ENCODE measurements around the gene RUNX2.

The RUNX2 gene

GRCh38 chr6:45351667-45352066 is 23.5 kb downstream of the RUNX2 start:
- DNase-seq: no peak

GRCh38 chr6:45353654-45354053 is 25.5 kb downstream of the RUNX2 start:
- no peak for DNase-seq

GRCh38 chr6:45364466-45364865 is 36.3 kb downstream of the RUNX2 start:
- DNase-seq: no peak

GRCh38 chr6:45365036-45365435 is 36.9 kb downstream of the RUNX2 start:
- DNase-seq: no peak

- DNase-seq: no peak
Measured at GRCh38 chr6:45366534-45366933, 38.4 kb downstream of the RUNX2 start.

DNA sequence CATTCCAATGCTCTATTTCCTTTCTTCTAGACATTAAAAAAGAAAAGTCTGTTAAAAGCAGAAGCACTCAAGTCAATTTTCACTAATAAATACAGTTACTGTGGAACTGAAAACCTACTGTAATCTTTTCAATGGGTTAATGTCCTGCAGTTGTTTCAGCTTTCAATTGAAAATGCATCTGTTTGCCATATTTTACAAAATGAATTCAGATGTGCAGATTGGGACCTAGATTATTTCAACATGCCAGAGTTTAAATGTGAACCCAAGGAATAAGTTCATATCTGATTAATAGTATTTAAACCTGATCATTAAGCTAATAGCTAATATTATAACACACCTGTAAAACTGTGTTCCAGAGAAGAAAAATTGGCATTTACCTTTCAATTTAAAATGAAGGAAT is 39.9 kb downstream of the RUNX2 start:
- DNase-seq: no peak

DNA sequence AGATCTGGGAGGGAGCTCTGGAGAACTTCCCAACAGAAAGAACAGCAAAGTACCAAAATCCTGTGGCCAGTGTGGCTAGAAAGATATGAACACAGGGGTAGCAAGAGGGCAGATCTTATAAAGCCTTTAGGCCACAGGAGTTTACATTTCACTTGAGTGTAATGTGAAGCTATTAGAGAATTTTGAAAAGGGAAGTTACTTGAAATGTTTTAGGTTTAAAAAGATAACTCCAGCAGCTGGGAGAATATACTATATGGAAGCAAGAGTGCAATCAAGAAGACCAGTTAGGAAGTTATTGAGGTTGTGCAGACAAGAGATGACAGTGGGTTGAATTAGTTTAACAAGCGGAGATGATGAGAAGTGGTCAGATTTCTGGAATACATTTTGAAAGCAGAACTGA is 41.7 kb downstream of the RUNX2 start:
- DNase-seq: no peak

DNA sequence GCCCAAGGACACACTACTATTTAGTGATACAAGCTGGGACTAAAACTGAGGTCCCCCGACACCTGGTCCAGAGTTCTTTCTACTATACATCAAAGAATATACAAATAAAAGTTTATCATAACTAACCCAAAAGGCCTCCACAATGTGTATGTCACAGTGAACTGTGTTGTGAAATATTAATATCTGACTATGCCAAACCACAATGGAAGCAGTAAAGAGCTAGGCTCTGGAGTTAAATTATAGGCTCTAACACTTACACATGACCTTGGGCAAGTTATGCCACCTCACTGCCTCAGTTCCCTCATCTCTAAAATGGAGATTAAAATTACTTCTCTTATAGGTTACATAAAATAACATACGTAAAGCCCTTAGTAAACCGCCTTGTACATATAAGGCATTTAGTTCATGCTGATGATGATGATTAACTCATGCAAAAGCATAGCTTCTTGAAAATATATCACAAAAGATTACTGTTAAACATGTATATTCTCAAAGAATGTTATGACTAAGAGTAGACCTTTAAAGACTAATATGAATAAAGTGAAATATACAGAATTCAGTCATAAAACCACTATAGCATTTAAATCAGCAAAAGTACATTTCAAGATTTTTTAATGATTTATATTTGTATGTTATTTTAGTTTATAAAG is 43.9 kb downstream of the RUNX2 start:
- DNase-seq: no peak

- DNase-seq: no peak
Measured at GRCh38 chr6:45375449-45375848, 47.3 kb downstream of the RUNX2 start.

DNA sequence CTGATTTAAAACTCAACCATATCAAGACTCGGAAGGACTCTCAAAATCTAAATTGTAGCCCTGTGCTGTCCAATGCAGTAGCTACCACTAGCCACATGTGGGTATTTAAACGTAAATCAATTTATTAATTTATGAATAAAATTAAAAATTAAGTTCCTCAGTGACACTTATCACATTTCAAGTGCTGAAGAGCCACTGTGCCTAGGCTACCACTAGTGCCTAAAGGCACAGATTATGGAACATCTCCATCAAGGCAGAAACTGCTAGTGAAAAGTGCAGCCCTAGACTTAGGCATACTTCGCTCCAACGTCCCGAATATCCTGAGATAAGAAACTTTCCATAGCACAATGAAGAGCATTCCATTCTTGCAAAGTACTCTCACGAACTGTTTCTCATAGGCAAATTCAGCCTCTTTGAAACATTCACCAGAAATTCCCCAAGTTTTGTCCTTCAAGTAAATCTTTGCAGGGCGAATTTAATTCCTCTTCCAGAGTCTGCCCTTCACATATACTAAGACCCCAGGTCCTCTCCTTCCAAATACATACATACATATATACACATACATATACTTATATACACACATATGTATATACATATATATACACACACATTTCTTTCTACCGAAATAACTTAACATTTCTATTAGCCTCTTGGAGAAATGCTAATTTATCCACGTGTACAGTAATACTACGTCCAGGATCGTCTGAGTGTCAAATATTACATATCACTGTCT is 48.3 kb downstream of the RUNX2 start:
- no peak for DNase-seq

DNA sequence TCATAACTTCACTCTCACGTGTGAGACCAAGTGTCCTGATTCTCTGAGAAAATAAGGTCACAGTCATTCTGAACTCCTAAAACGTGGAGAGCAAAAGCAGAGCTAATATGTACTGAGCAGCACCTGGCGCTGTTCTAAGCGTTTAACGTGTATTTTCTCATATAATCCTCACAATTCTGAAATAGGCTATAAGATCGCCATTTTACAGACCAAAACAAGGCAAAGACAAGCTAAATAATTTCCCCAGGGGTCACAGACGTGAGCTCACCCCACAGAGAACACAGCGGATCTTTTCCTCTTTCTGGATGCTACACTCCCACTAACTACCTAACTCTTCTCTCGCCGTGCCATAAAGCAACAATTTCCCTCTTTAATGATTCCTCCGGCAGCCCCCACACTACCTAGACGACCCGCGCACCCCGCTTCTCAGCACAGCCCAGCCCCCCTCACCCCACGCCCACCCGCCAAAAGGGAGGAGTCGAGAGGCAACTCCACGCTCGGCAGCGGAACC is 49.0 kb downstream of the RUNX2 start:
- DNase-seq: no peak

- peak; percentile 94 for DNase-seq
Measured at GRCh38 chr6:45377554-45378333, 49.6 kb downstream of the RUNX2 start, which contains the start of gene SUPT3H. Gene SUPT3H (minus strand): TSS chr6:45377934.

- DNase-seq: peak; percentile 64
Measured at GRCh38 chr6:45378334-45378926, 50.3 kb downstream of the RUNX2 start.

DNA sequence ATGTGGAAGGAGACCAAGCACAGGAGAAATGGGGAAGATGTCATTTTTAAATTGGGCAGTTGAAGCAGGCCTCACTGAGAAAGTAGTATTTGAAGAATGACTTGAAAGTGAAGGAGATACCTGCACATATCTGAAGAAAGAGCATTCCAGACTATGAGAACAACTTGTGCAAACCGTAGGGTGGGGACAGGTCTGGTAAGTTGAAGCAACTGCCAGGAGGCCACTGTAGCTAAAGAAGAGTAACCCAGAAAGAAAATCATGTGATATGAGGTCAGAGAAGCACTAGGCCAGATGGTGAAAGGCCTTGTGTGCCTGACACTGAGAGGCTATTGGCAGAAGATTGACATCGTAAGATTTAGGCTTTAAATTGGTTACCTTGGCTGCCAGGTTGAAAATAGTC is 54.3 kb downstream of the RUNX2 start:
- DNase-seq: no peak

DNA sequence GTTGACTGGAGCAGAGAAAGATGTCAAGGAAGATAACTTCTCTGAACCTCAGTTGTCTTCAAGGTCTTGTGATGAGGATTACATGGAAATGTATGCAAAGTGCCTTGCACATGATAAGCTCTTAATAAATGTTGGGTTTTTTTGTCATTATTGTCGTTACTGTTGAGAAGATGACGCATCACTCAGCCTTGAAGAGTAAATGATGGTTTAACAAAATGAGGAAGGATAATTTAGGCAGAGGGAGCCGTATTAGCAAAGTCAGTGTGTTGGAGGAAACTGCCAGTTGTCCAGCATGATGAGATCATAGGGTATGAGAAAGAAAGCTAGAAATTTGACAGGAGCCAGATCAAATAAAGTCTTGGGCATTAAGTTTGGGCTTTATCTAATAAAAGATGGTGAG is 58.4 kb downstream of the RUNX2 start:
- DNase-seq: no peak

DNA sequence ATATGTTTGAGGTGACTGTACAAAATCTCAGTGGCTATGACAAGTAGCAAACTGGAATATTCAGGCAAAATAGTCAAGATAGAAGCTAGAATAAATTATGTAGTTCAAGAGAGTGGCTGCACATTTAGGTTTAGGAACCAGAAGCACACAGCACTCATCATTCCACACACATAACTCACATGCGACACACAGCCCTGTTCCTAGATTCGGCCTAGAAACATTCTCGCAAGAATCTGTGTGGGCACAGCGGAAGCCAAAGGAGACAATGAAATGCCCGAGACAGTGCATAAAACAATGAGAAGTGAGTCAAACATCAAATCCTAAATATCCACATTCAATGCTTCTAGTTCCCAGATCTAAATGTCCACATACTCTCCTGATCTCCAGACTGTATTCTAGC is 59.1 kb downstream of the RUNX2 start:
- no peak for DNase-seq

DNA sequence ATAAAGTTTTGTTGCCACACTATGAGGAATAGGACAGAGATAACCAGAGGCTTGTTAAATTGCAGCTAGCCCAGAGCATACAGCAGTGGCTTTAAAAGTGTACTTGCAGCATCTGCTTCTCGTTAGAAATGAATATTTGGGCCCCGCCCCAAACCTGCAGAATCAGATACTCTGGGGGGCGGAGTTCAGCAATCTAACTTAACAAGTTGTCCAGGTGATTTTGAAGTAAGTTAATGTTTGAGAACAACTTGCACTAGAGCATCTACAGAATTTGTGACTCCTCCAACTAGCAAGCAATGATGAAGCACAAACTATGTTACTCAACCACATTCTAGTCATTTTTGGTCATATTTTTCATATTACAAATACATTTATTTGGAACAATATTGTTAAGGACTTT is 60.2 kb downstream of the RUNX2 start:
- DNase-seq: no peak

GRCh38 chr6:45394586-45395095 is 66.5 kb downstream of the RUNX2 start:
- DNase-seq: no peak

DNA sequence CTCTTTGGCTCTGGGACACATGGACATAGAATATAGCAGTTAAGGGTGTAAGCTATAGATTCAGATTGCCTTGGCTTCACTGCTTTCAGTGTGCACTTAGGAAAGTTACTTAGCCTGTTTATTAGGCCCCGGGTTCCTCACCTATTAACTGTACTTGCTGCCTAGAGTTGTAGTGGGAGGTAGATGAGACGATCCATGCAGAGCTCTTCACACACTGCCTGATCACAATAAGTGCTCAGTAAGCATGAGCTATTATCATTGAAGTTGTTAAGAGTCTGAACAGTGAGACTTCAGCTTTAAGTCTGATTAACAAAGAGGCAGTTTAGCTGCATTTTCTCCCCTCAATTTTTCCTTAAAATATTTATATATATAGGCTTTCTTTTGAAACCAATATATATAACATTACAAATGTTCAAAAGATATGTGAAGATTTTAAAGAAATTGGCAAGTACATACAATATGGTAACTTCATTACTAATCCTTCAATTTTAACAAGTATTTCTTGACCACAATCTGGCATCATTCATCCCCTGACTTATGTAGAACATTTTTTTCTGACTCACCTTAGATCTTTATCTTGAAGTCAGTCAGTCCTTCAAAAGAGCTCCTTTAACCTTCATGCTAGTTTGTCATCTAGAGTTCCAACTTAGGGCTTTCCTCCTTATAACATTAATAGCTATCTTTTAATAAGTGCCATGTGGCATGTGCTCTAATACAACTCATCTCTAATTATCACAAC is 70.1 kb downstream of the RUNX2 start:
- DNase-seq: no peak

GRCh38 chr6:45400021-45400420 is 71.9 kb downstream of the RUNX2 start:
- DNase-seq: no peak

DNA sequence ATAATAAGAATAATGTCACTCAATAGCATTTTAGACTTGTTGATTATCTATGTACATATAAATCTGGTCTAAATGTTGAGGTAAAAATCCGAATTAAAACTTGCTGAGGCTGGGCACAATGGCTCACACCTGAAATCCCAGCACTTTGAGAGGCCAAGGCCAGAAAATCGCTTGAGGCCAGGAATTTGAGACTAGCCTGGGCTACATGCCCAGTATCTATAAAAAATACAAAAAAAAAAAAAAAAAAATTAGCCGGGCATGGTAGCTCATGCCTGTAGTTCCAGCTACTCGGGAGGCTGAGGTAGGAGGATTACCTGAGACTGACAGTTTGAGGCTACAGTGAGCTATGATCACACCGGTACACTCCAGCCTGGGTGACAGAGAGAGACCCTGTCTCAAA is 83.8 kb downstream of the RUNX2 start:
- no peak for DNase-seq

GRCh38 chr6:45415315-45415714 is 87.2 kb downstream of the RUNX2 start:
- no peak for DNase-seq
